ENCODE measurements around the gene EML5.

The EML5 gene

DNA sequence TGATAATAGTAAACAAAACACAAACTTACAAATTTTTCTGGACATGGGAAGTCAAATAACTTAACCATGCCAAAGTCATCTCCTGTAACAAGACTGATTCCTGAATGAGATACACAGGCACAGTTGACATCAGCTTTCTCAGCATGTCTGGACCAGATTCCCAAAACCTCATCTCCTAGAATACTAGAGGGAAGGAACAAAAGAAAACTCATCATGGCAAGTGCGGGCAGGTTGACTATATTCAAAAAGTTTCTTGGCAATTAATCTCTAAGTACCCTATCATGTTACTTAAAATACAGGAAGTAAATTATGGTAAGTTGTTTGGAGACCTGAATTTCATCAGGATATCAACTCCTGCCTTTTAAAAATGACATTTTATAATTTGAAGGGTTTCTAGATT lies 176.1 kb downstream of the EML5 start:
- DNase-seq (ENCODE audit: low read depth in 2 of 2), result no peak

DNA sequence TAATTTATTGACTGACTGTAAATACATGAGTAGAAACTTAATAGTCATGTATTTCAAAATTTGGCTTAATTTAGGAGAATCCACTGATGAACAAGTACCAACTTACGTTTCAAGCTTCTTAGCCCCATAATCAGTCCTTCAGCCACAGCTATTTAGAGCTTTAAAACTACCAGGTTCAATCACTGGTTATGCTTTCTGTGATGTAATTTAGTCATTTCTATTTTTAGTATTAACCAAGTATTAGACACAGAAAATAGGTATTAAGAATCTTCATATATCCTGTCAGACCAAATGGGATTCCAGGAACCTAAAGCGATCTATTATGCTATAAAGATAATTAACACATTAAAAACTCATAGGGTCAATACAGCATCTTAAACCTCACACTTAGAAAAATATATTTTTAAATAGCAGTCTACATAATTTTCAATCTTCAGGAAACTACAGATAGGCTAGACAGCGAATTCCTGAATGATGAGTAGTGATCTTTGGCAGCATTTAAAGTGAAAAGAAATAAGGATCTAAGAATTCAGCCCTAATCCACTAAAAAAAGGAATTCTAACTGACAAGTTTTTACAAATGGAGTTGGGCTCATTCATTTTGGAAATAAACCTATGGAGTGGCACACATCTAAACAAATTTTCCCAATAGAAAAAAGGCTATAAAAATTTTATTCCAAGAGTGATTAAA lies 178.4 kb downstream of the EML5 start:
- DNase-seq (ENCODE audit: low read depth in 2 of 2), result no peak

DNA sequence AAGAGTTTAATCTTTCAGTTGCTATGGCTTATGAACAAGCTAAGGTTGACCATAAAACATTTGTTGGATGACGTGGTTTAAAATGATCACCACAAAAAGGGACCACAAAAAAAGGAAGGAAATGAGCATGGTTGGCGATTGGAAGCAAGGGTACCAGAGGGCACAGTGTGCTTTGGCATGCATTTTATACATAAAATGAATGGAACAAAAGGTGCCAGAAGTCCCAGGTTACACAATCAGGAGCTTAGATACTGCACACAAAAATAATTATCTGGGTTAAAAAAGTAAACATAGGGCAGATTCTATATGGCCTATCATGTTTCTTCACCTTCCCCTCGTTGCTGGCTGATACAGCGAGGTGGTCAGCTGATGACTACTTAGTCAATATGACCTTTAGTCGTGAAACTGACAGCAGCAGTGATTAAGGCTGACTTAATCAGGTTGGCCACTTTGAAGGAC lies 179.2 kb downstream of the EML5 start:
- no peak for DNase-seq (ENCODE audit: low read depth in 2 of 2)

DNA sequence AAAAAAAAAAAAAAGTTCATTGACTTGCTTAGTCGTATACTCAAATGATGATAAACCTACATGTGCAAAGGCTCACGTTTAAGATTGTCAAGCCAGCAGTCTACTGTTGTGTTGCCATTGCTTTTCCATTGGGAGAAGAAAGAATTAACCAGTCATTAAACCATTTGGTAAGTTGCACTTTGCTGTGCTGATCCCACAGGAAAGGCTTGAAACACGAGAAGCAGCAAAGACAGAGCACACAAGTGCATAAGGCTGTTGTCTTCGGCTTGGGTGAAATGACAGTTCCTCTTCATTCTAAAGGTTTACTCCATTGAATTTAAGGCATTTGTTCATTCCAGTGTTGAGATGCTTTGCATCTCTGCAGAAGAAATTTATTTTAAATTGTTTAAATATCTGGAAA lies 179.8 kb downstream of the EML5 start:
- no peak for DNase-seq (ENCODE audit: low read depth in 2 of 2)

DNA sequence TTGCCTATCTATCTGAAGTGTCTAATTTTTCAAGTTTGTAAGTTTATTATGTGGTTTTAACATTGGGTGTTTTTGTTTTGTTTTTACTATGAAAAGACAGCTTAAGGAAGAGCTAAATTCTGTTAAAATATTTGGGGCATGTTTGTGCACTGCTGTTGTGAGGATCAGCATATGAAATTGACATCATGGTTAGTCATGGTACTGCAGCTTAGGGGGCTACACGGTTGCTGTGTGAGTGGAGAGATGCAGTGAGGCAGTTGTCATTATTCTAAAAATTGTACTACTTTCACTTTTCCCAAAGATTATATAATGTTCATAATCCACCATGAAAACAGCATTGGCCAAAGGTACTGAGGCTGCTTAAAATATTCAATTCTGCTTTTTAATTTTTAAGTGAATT lies 180.9 kb downstream of the EML5 start:
- no peak for DNase-seq (ENCODE audit: low read depth in 2 of 2)

DNA sequence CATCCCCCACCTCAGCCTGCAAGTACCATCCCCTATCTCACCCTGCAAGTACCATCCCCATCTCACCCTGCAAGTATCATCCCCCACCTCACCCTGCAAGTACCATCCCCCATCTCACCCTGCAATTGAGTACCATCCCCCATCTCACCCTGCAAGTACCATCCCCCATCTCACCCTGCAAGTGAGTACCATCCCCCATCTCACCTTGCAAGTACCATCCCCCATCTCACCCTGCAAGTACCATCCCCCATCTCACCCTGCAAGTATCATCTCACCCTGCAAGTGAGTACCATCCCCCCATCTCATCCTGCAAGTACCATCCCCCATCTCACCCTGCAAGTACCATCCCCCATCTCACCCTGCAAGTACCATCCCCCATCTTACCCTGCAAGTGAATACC lies 184.9 kb downstream of the EML5 start:
- no peak for DNase-seq (ENCODE audit: low read depth in 2 of 2)

DNA sequence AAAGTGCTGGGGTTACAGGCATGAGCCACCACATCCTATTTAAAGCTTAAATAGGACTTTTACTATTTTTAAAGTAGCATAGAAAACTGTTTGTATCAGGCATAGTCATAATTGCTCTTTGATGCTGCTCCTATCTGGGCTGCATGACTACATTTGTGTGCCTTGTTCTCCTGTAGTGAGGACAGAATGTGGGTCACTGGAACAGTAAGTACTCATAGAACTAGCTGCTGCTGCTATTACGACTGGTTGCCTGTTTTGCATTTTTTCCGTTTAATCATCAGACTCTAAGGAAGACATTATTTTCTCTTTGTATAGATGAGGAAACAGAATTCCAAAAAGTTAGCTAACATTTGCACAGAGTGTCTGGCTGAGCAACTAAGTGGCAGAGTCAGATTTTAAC lies 187.2 kb downstream of the EML5 start:
- DNase-seq (ENCODE audit: low read depth in 2 of 2), result no peak

DNA sequence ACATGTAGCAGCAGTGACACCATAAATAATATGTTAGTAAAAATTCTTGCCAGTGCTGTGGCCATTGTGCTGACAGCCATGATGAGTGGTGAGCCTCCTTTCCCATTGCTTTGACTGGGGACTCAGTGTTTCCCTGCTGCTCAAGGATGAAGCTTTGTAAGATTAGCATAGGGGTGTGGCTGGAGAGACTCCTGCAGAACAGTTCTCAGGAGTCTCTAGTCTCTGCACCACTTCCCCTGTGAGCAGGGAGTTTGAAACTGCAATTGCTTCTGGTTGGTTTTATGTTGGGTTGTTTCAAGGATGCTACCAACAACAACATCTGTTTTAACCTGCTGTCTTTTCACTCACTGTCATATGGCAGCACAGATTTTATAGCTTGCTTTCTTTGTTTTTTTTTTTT lies 188.5 kb downstream of the EML5 start:
- no peak for DNase-seq (ENCODE audit: low read depth in 2 of 2)

DNA sequence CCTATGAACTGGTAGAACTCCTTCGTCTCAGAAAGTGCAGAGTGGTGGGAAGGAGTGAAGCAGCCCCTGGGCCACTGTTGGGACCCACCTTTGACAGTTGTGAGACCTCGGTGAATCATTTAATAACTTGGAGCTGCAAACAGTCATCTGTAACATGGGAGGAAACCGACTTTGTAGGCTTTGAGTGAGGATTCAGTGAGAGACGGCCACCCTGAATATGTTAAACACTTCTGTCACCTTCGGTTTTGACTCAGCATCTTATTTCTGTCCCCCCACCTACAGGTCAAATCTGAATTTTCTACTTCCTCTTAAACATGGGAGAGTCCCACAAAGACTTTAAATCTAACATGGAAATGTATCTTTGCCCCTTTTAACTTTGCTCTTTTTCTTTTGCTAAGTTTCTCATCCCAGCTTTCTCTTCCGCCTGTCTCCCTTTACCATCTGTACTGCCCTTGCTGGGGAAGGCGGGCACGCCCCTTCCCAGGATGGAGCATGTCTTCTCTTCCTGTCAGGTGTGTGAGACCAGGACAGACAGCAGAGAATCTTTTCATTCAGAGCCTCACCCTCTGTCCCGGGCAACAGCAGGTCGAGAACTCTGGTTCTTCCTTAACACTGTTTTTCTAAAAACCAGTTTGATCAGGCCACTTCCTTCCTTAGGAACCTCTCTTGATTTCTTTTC lies 192.9 kb downstream of the EML5 start:
- peak; percentile 4 to 7 for DNase-seq (ENCODE audit: low read depth in 2 of 2)

DNA sequence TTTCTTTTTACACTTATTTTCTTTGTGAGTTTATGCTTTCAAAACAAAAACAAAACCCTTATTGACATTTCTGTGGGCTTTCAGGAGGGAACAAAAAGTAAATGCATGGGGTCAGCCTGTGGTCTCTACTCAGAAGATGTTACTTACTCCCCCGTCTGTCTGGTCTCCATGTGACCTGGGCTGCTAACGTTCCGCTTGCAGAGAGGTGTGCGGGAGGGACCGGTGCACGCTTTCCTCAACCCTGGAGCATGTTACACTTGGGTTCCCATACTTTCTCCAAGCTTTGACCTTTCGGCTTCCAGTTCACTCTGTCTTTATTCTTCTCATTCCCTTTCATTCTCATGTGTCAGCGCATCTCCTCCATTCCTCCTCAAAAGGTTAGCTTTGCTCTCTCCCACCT lies 193.4 kb downstream of the EML5 start:
- DNase-seq (ENCODE audit: low read depth in 2 of 2), result no peak

DNA sequence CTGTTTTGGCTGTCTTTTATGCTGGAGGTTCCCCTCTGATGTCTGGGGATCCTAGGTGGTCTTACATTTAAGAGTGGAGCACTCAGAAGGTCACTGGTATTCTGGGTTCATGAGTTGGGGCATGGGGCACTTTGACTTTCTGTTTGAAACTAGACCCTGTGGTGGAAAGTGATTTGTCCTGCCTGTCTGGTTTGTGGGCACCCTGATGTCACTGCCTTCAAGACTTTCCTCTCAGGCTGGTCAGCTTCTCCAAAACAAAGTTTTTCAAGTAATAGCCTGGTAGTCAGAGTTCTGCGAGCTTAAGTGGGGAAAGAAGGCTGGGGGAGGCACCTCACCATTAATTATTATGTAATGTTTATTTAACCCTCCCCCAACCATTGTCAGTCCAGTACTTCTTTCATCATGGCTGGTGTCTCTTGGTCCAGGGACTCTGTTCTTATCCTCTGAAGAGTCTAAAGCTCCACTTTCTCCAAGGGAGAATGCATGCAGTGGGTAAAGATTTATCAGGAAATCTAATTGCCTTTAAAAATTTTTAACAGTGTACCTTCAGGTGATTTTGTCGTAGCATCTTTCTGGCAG lies 194.6 kb downstream of the EML5 start:
- no peak for DNase-seq (ENCODE audit: low read depth in 2 of 2)

DNA sequence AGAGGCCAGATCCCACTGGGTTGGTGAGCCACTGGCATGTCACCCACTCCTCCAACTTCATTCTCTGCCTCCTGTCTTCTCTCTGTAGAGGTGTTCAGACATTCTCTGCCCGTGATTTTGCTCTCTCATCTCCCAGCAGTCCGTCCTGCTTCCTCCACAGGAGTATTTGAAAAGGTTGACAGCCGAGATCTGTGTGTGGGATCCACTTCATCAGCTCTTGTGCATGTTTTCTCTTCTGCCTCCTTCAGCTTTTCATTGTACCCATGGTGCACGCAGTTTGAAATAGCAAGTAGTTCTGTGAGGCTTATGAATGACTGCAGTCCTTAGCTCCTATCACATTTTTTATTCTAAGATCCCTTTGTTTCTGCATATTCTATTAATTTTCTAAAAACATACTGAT lies 195.2 kb downstream of the EML5 start:
- no peak for DNase-seq (ENCODE audit: low read depth in 2 of 2)

DNA sequence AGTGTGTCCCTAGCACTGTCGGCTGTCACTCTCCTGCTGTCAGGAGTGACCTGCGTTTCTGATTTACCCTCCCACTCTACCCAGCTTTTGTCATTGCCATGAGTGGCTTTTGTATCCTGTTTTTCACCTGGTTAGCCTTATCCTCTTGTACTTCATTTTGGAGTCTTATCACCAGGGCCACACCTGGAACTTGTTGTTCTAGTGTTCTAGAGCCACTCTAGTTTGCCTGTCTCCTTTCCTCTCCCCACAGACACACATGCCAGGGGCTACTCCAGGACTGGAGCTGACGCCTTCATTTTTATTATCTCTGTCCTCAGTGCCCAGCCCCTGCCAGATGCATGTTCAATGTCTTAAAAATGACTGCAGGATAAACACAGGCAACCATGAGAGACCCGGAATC lies 195.7 kb downstream of the EML5 start:
- DNase-seq (ENCODE audit: low read depth in 2 of 2), result no peak

DNA sequence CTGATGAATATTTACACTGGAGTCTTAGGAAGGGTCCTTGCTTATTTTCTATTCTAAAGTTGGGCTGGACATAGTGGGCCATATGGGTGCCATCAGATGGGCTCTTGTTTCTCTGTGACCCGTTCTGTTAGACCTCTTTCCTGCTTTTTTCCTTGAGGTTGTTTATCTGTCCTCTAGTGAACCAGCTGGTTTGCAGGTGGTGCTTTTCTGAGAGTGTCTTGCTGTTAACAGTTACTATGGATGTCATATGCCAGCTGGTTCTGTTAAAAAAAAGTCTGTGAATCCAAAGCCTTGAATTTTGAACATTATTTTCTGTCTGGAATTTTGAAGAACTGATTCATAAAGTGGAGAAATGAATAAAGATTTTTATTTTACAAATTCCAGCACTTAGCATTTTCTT lies 200.7 kb downstream of the EML5 start:
- no peak for DNase-seq (ENCODE audit: low read depth in 2 of 2)

DNA sequence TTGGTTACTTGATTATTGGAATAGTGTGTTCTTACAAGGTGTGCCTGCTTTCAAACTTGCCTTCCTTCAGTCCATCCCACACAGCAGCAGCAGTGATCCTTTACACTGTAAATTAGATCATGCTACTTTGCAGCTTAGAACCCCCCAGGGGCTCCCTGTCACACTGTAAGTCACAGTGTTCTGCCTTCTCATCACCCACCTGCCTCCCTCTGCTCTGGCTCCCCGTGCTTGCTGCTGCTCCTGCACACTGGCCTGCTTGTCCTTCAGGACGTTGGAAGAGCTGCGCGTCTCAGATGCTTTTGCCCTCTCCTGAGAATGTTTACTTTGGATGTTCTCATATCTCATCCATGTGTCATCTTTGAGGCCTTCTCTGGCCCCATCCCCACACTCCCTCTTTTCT lies 202.6 kb downstream of the EML5 start:
- no peak for DNase-seq (ENCODE audit: low read depth in 2 of 2)

DNA sequence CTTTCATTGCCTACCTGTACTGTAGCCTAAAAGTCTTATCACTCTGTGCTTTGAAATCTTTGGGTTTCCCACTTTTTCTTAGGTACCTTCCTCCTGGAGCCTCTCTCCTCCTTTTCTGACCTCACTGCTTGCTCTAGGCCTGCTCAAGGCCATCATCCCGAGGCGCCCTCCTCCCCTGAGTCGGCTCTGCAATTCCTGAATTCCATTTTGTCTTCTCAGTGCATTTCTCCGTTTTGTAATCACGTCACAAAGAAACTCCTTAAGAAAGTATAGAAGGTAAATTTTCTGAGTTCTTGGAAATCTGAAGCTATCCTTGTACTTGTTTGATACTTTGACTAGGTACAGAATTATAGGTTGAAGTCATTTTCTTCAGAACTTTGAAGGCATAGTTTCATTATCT lies 204.7 kb downstream of the EML5 start:
- DNase-seq (ENCODE audit: low read depth in 2 of 2), result no peak

DNA sequence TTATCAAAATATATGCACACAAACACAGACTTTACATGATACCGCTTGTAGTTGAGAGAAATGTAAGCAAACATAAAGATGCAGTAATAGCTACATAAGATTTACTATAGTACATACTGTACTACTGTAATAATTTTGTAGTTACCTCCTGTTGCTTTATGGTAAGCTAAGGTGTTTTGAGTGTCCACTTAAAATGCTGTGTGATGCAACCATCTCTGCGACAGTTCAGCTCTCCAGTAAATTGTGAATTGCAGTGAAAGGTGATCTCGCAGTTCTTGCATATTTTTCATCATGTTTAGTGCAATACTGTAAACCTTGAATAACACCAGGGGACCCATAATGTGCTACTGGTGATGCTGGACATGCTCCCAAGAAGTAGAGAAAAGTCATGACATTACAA lies 208.3 kb downstream of the EML5 start:
- DNase-seq (ENCODE audit: low read depth in 2 of 2), result no peak

DNA sequence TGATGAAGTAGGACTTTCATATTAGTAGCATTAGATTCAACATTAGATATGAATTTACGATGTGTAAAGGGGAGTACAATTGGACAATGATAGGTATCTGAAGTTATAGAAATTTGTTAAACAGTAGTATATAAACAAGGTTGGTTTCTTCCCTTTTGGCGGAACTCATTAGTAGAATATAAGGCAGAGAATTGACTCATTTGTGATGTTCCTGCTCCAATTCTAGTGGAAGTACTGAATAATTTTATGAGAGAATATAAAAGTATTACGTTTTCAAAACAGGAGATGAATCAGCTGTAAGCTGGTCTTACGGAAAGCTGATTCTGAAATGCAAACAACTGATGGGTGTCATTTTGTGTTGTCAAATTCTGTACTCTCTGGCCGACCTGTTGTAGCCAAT lies 216.5 kb downstream of the EML5 start:
- DNase-seq (ENCODE audit: low read depth in 2 of 2), result no peak

DNA sequence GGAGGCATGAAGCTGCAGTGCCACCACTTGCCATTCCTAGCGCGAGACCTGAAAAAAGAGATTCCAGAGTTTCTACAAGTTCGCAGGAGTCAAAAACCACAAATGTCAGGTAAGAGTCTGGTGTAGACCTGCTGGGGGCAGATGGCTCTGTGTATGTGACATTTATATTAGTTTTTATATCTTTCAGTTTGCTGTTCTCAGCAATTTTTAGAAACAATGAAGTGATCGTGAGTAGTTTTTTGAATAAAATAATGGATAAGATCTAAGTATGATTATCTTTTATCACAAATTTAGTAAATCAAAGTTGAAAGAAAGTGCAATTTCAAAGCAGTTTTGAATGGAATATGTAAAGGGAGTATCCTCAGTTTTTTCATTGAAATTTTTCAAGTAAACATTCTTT lies 220.6 kb downstream of the EML5 start:
- no peak for DNase-seq (ENCODE audit: low read depth in 2 of 2)

DNA sequence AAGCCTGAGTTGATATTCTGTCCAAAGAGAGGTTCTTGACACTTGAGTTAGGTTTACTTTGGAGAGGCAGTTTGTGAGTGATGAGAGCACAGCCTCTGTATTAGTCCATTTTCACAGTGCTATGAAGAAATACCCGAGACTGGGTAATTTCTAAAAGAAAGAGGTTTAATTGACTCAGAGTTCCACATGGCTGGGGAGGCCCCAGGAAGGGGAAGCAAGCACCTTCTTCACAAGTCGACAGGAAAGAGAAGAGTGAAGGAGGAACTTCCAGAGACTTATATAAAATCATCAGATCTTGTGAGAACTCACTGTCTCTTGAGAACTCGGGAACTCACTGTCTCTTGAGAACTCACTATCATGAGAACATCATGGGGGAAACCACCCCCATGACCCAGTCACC lies 224.6 kb downstream of the EML5 start:
- DNase-seq (ENCODE audit: low read depth in 2 of 2), result no peak

DNA sequence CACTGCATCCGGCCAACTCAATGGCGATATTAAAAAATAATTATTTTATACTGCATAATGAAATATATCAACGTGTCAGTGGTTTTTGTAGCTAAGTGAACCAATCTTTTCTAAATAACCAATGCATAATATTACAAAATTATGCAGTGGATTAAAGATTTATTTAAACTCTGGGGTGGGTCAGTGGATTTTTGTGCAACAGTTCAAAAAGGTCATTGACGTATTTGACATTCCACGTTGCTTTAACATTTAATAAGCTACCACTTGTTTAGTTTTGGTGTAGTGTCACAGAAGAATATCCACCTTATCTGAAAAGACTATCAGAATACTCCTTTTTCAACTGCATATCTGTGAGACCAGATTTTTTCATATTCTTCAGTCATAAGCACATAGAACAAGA lies 227.3 kb downstream of the EML5 start:
- no peak for DNase-seq (ENCODE audit: low read depth in 2 of 2)

DNA sequence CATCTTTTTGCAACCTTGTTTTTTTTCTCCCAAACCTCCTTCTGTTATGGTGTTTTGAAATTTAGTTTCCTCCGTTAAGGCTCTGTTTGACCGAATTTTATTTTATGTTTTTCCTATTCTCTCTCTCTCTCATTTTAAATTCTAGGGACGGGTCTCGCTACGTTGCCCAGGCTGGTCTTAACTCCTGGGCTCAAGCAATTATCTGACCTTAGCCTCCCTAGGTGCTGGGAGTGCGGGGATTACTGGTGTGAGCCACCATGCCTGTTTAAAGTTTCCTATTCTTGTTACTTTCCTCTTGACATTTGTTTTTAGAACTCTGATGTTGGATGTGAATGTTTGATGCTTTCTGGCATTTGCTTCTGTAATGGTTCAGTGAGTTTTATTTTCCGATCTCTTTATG lies 228.9 kb downstream of the EML5 start:
- DNase-seq (ENCODE audit: low read depth in 2 of 2), result no peak

Data from activated CD4-positive, alpha-beta T cell treated with anti-CD3 and anti-CD28 coated beads for 24 hours (primary cell).